WTC11 (cell line): ENCODE data around the gene MSI2. TPM values are rescaled to one million over a fixed set of nuclear protein-coding genes. Genes with fewer than 3 reads are reported as not detected.

ENCODE experiments used
- ATAC-seq: fragments of 200-7000 bp; cut with Tn5 transposase; 2 replicates; pipeline ENCODE4 v1.10.0; 2021; ENCODE audit warnings: mild to moderate bottlenecking, moderate library complexity
- CTCF ChIA-PET: fragments of 300-600 bp; sonication (Branson Sonifier 250); formaldehyde crosslinking; loops from one replicate; lab custom pipeline; 2021; ENCODE audit warnings: antibody characterized with exemption; lab: Charles Lee
- POLR2A ChIA-PET: fragments of 350-600 bp; sonication (Branson Sonifier 250); formaldehyde crosslinking; loops from one replicate; lab custom pipeline; 2021; ENCODE audit warnings: antibody characterized with exemption; lab: Charles Lee
- DNase-seq: peaks from one replicate; pipeline ENCODE4 v3.0.0; 2021; ENCODE audit warnings: low spot score
- H3K27ac Mint-ChIP-seq: 2 replicates; pipeline ENCODE4 v1.8.0; 2021; ENCODE audit warnings: mixed read lengths
- H3K27me3 Mint-ChIP-seq: 2 replicates; pipeline ENCODE4 v1.8.0; 2021; ENCODE audit warnings: low read depth, mild to moderate bottlenecking, moderate library complexity, mixed read lengths
- H3K36me3 Mint-ChIP-seq: 2 replicates; pipeline ENCODE4 v1.8.0; 2021; ENCODE audit warnings: mixed read lengths
- H3K4me1 Mint-ChIP-seq: 2 replicates; pipeline ENCODE4 v1.8.0; 2022; ENCODE audit warnings: mixed read lengths
- H3K4me3 Mint-ChIP-seq: 2 replicates; pipeline ENCODE4 v1.8.0; 2021; ENCODE audit warnings: mild to moderate bottlenecking, moderate library complexity, mixed read lengths
- H3K9me3 Mint-ChIP-seq: 2 replicates; pipeline ENCODE4 v1.8.0; 2021; ENCODE audit warnings: mixed read lengths
- ATF3 ChIP-seq: sonication (generic); formaldehyde crosslinking; conservative IDR thresholded peaks from 2 replicates; pipeline ENCODE4 v1.8.1; 2022; ENCODE audit warnings: mild to moderate bottlenecking, missing genetic modification reagents
- CBFB ChIP-seq: sonication (generic); formaldehyde crosslinking; IDR thresholded peaks from 2 replicates; pipeline ENCODE4 v1.8.1; 2022; ENCODE audit warnings: mild to moderate bottlenecking, low read depth, missing genetic modification reagents
- CREB1 ChIP-seq: sonication (generic); formaldehyde crosslinking; IDR thresholded peaks from 2 replicates; pipeline ENCODE4 v1.8.0; 2023; ENCODE audit warnings: mild to moderate bottlenecking, missing genetic modification reagents
- CREM ChIP-seq: sonication (generic); formaldehyde crosslinking; IDR thresholded peaks from 2 replicates; pipeline ENCODE4 v1.8.1; 2022; ENCODE audit warnings: mild to moderate bottlenecking, missing genetic modification reagents, moderate library complexity
- ELF4 ChIP-seq: sonication (generic); formaldehyde crosslinking; IDR thresholded peaks from 2 replicates; pipeline ENCODE4 v1.8.1; 2022; ENCODE audit warnings: low read depth, mild to moderate bottlenecking, moderate library complexity, missing genetic modification reagents
- EMX1 ChIP-seq: fragments of 250-450 bp; sonication (Bioruptor Pico); IDR thresholded peaks from 2 replicates; pipeline ENCODE4 v1.8.0; 2021; ENCODE audit warnings: mild to moderate bottlenecking
- ESRRA ChIP-seq: sonication (generic); formaldehyde crosslinking; IDR thresholded peaks from 2 replicates; pipeline ENCODE4 v1.8.1; 2022; ENCODE audit warnings: mild to moderate bottlenecking, missing genetic modification reagents, borderline replicate concordance
- FOXP1 ChIP-seq: sonication (generic); formaldehyde crosslinking; IDR thresholded peaks from 2 replicates; pipeline ENCODE4 v1.8.0; 2022; ENCODE audit warnings: missing genetic modification reagents, mild to moderate bottlenecking, moderate library complexity, borderline replicate concordance
- GTF2I ChIP-seq: fragments of 250-450 bp; sonication (Bioruptor Pico); conservative IDR thresholded peaks from 2 replicates; pipeline ENCODE4 v1.4.0; 2021; ENCODE audit warnings: mild to moderate bottlenecking
- HMGA2 ChIP-seq: fragments of 250-450 bp; sonication (Bioruptor Pico); IDR thresholded peaks from 2 replicates; pipeline ENCODE4 v1.4.0; 2021; ENCODE audit warnings: mild to moderate bottlenecking, moderate library complexity
- JAZF1 ChIP-seq: fragments of 250-450 bp; sonication (Bioruptor Pico); IDR thresholded peaks from 2 replicates; pipeline ENCODE4 v1.9.0; 2021; ENCODE audit warnings: moderate library complexity, mild to moderate bottlenecking, inconsistent platforms
- JUN ChIP-seq: sonication (generic); formaldehyde crosslinking; IDR thresholded peaks from 2 replicates; pipeline ENCODE4 v1.8.0; 2023; ENCODE audit warnings: mild to moderate bottlenecking, missing genetic modification reagents
- KAT7 ChIP-seq: sonication (generic); formaldehyde crosslinking; IDR thresholded peaks from 2 replicates; pipeline ENCODE4 v1.8.1; 2023; ENCODE audit warnings: missing genetic modification reagents, mild to moderate bottlenecking, borderline replicate concordance
- MLX ChIP-seq: sonication (generic); formaldehyde crosslinking; IDR thresholded peaks from 2 replicates; pipeline ENCODE4 v1.8.1; 2023; ENCODE audit warnings: mild to moderate bottlenecking, missing genetic modification reagents, moderate library complexity
- NFE2L1 ChIP-seq: sonication (generic); formaldehyde crosslinking; IDR thresholded peaks from 2 replicates; pipeline ENCODE4 v1.8.1; 2023; ENCODE audit warnings: missing genetic modification reagents
- PREB ChIP-seq: sonication (generic); formaldehyde crosslinking; IDR thresholded peaks from 2 replicates; pipeline ENCODE4 v1.8.1; 2022; ENCODE audit warnings: mild to moderate bottlenecking, missing genetic modification reagents, moderate library complexity, borderline replicate concordance
- TEAD4 ChIP-seq: sonication (generic); formaldehyde crosslinking; IDR thresholded peaks from 2 replicates; pipeline ENCODE4 v1.8.0; 2022; ENCODE audit warnings: mild to moderate bottlenecking, missing genetic modification reagents
- USF2 ChIP-seq: sonication (generic); formaldehyde crosslinking; IDR thresholded peaks from 2 replicates; pipeline ENCODE4 v1.8.1; 2023; ENCODE audit warnings: mild to moderate bottlenecking, missing genetic modification reagents, moderate library complexity
- ZNF671 ChIP-seq: fragments of 250-450 bp; sonication (Bioruptor Pico); IDR thresholded peaks from 2 replicates; pipeline ENCODE4 v1.8.0; 2021; ENCODE audit warnings: mild to moderate bottlenecking
- total RNA-seq: library from RNA; stranded (reverse); gene quantifications from 3 replicates; pipeline ENCODE4 v1.2.3, GENCODE V29; 2021
- TF ChIP-seq, protein P1 (sequence below): fragments of 250-450 bp; sonication (Bioruptor Pico); IDR thresholded peaks from 2 replicates; pipeline ENCODE4 v1.9.0; 2021; ENCODE audit warnings: moderate library complexity, mild to moderate bottlenecking, inconsistent platforms, borderline replicate concordance
- TF ChIP-seq, protein P2 (sequence below): sonication (generic); formaldehyde crosslinking; IDR thresholded peaks from 2 replicates; pipeline ENCODE4 v1.8.0; 2023; ENCODE audit warnings: missing genetic modification reagents

Gene MSI2
- total RNA-seq, 1 experiment from 2014 or later, result 82.1 TPM

DNA sequence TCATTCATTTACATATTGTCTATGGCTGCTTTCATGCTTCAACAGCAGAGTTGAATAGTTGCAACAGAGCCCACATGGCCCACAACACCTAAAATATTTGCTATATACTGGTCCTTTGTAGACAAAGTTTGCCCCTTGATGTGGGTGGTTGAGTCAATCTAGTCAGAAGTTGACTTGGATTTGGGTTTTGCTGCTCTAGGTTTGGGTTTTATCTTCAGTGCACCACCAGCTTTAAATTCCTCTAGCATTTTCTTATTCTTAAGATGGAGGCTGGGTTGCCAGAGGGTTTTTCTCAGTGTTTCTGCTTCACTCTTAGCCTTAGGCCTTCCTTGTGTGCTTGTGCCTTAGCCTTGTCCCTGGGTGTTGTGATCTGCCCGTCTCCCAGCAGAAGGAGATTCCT, 437.7 kb downstream of the MSI2 start (continued):
- no peak for TF ChIP-seq CREM
- no peak for TF ChIP-seq ELF4
- no peak for TF ChIP-seq CBFB
- TF ChIP-seq EMX1, result no peak
- TF ChIP-seq, all 79 proteins: peak for 0

- Mint-ChIP-seq H3K27me3 (no peaks in the 10 kb centered on the region; the same call in none of the 2 replicates), H3K4me1 (peaks cover 11% of the 10 kb centered on the region), H3K4me3 (no peak overlapping the region), H3K27ac (no peak overlapping the region), H3K9me3 (peaks cover 23% of the 10 kb centered on the region)
- CTCF ChIA-PET, result interaction anchor here (1.0 to 1.9 kb wide), 4 partner anchors 15 to 87 kb away, joined by 3 to 7 read pairs (median 6); no protein-coding TSS in a partner anchor
- POLR2A ChIA-PET, result no interaction called here
- ATAC-seq (no peak), DNase-seq (no peak)
- TF ChIP-seq HMGA2 (no peak), CBFB (no peak)
- TF ChIP-seq, all 79 proteins: peak for 0
- peaks cover 3% of the 10 kb centered on the region; the same call in 1 of the 2 replicates for H3K36me3 Mint-ChIP-seq
Observed at GRCh38 chr17:57696050-57696449, 439.7 kb downstream of the MSI2 start.

GRCh38 chr17:57697197-57697596, 440.9 kb downstream of the MSI2 start:
- Mint-ChIP-seq H3K27ac (no peak overlapping the region), H3K9me3 (peaks cover 23% of the 10 kb centered on the region), H3K4me1 (peaks cover 11% of the 10 kb centered on the region), H3K36me3 (peaks cover 3% of the 10 kb centered on the region; the same call in 1 of the 2 replicates), H3K27me3 (no peaks in the 10 kb centered on the region; the same call in none of the 2 replicates), H3K4me3 (no peak overlapping the region)
- no peak for DNase-seq
- ChIA-PET POLR2A (no interaction called here), CTCF (interaction anchor here (1.2 kb wide), 1 partner anchor 25 kb away, joined by 3 read pairs; no protein-coding TSS in a partner anchor)
- no peak for ATAC-seq
- no peak for TF ChIP-seq JAZF1 (CRISPR knock-in tag)
- no peak for TF ChIP-seq JUN
- TF ChIP-seq TEAD4 (CRISPR knock-in tag), result no peak
- no peak for TF ChIP-seq ZNF671
- TF ChIP-seq CREM, result no peak
- no peak for TF ChIP-seq ATF3 (CRISPR knock-in tag)
- TF ChIP-seq PREB, result no peak
- no peak for TF ChIP-seq USF2 (CRISPR knock-in tag)
- no peak for TF ChIP-seq NFE2L1 (CRISPR knock-in tag)
- TF ChIP-seq, protein P1, sequence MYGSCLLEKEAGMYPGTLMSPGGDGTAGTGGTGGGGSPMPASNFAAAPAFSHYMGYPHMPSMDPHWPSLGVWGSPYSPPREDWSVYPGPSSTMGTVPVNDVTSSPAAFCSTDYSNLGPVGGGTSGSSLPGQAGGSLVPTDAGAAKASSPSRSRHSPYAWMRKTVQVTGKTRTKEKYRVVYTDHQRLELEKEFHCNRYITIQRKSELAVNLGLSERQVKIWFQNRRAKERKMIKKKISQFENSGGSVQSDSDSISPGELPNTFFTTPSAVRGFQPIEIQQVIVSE (CRISPR knock-in tag), result no peak
- TF ChIP-seq MLX (CRISPR knock-in tag), result no peak
- TF ChIP-seq, all 79 proteins: peak for 0

- POLR2A ChIA-PET, result no interaction called here
- no peak overlapping the region for H3K27ac Mint-ChIP-seq
- TF ChIP-seq KAT7, result no peak
- TF ChIP-seq ESRRA, result no peak
- no peak for TF ChIP-seq NFE2L1 (CRISPR knock-in tag)
- TF ChIP-seq, protein P2, sequence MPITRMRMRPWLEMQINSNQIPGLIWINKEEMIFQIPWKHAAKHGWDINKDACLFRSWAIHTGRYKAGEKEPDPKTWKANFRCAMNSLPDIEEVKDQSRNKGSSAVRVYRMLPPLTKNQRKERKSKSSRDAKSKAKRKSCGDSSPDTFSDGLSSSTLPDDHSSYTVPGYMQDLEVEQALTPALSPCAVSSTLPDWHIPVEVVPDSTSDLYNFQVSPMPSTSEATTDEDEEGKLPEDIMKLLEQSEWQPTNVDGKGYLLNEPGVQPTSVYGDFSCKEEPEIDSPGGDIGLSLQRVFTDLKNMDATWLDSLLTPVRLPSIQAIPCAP (CRISPR knock-in tag), result no peak
- no peak for TF ChIP-seq CREB1 (CRISPR knock-in tag)
- TF ChIP-seq GTF2I (CRISPR knock-in tag), result no peak
- TF ChIP-seq USF2 (CRISPR knock-in tag), result no peak
- no peak for TF ChIP-seq FOXP1
Observed at GRCh38 chr17:57697891-57698711, 441.8 kb downstream of the MSI2 start.

More at GRCh38 chr17:57697891-57698711, 441.8 kb downstream of the MSI2 start:
- Mint-ChIP-seq H3K4me3 (no peak overlapping the region), H3K36me3 (peaks cover 3% of the 10 kb centered on the region; the same call in 1 of the 2 replicates), H3K9me3 (peaks cover 23% of the 10 kb centered on the region), H3K27me3 (no peaks in the 10 kb centered on the region; the same call in none of the 2 replicates), H3K4me1 (peaks cover 3% of the 10 kb centered on the region; the same call in 1 of the 2 replicates)
- DNase-seq, result no peak
- CTCF ChIA-PET, result interaction anchor here (1.2 kb wide), 2 partner anchors 10 to 26 kb away, joined by 3 to 4 read pairs; no protein-coding TSS in a partner anchor
- no peak for ATAC-seq
